Right lobe of liver (tissue), 4 donors: Measurements from ENCODE around the gene COX7A2L.
"Not testable (repeated sequence)": the region's sequence is repeated elsewhere in the genome, so short reads cannot be mapped to it uniquely, and the experiment has no call there.

Experiments used
- CTCF ChIP-seq, 4 donors: fragments of 200-600 bp in 3 of 4; fragments of 450-650 bp in 1 of 4; IDR thresholded peaks; one replicate each; pipeline versions ENCODE4 v1.5.1 to v1.8.0; 2016 to 2022; ENCODE audit warnings: antibody characterized with exemption in 4 of 4, mild to moderate bottlenecking in 2 of 4
- POLR2A ChIP-seq: fragments of 450-650 bp; IDR thresholded peaks from one replicate; pipeline ENCODE4 v1.6.1; 2017; ENCODE audit warnings: antibody characterized with exemption, mild to moderate bottlenecking
- donor health status: DM: no; HTN: no; CAD: no.
- donor health status: DM: no; HTN: no; CAD: no.
- donor health status: DM: no; HTN: yes; CAD: no.

GRCh38 chr2:42346856-42347255 is 14.2 kb downstream of the COX7A2L start:
- not testable (repeated sequence) for TF ChIP-seq CTCF (IDR thresholded peaks at IDR 0.05); POLR2A
